Progenitor cell of endocrine pancreas (in vitro differentiated cells): ENCODE data around the gene CRABP2. TPM values are rescaled to one million over a fixed set of nuclear protein-coding genes. Genes with fewer than 3 reads are reported as not detected.

ENCODE experiments used
- DNase-seq: peaks from one replicate; pipeline ENCODE4 v3.0.0; 2021; ENCODE audit warnings: low spot score; ENCODE audit not compliant: unreplicated experiment
- H3K27ac Mint-ChIP-seq: 2 replicates; pipeline ENCODE4 v1.8.0; 2021; ENCODE audit warnings: mild to moderate bottlenecking, moderate library complexity, mixed read lengths
- H3K27me3 Mint-ChIP-seq: 2 replicates; pipeline ENCODE4 v1.8.0; 2021; ENCODE audit warnings: mixed read lengths
- H3K36me3 Mint-ChIP-seq: 2 replicates; pipeline ENCODE4 v1.8.0; 2022; ENCODE audit warnings: mixed read lengths; ENCODE audit not compliant: insufficient read depth
- H3K4me1 Mint-ChIP-seq: 2 replicates; pipeline ENCODE4 v1.8.0; 2021; ENCODE audit warnings: low read depth, mixed read lengths
- H3K4me3 Mint-ChIP-seq: 2 replicates; pipeline ENCODE4 v1.8.0; 2021; ENCODE audit warnings: low read depth, mild to moderate bottlenecking, moderate library complexity, mixed read lengths
- H3K9me3 Mint-ChIP-seq: 2 replicates; pipeline ENCODE4 v1.8.0; 2021; ENCODE audit warnings: low read depth, mixed read lengths
- total RNA-seq: library from RNA; stranded (reverse); gene quantifications from 2 replicates; pipeline ENCODE4 v1.2.1, GENCODE V29; 2021
- TF ChIP-seq, protein P1 (sequence below): fragments of 200-600 bp; sonication (generic); IDR thresholded peaks from one replicate; pipeline ENCODE4 v1.5.0; 2021; ENCODE audit warnings: antibody characterized with exemption, mild to moderate bottlenecking; ENCODE audit not compliant: unreplicated experiment

CRABP2 gene
- total RNA-seq, 1 donor from 2014 or later, result 70.4 TPM

DNA sequence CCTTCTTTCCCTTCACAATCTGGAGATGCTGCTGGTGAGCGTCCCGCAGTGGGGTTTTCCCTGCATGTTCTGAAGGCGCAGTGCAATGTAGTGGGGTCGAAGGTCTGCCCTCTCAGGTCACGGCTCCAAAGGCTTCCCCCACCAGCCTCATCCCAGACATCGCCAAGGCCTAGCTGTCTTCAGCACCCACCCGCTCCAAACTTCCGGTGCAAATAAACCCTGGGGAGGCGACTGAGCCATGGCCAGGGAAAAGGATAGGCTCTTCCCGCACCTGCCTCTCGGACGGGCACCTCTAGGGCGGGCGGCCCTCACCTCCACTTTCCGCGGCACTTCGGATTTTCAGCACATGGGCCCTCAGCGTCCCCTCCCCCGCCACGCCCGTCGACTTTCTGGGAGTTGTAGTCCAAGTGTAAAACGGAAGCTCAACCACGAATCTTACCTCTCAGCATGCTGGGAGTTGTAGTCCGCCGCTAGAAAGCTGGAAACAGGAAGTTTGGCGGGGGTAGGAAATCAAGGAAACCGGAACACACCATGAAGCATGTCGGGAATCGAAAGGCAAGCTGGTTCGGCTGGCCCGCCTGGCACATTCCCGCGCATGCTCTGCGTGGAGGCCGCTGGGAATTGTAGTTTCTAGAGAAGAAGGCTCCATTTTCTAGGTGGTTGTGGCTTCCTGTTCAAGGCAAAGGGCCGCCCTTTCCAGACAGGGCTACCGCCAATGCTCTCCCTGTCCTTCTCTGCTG, 35.5 kb upstream of the CRABP2 start, which contains the start of gene MRPL24:
Gene MRPL24, minus strand, starts transcription at position 348 of the 740 bp plus-strand sequence. CDS start 2,384 bp downstream, outside the sequence.
- peaks cover 13% of the 10 kb centered on the region for H3K36me3 Mint-ChIP-seq
- H3K4me1 Mint-ChIP-seq, result peaks cover 20% of the 10 kb centered on the region
- H3K27ac Mint-ChIP-seq, result peak within 1 kb of the TSS; percentile 98
- H3K9me3 Mint-ChIP-seq, result no peaks in the 10 kb centered on the region
- peak within 1 kb of the TSS; percentile 97 for H3K4me3 Mint-ChIP-seq
- H3K27me3 Mint-ChIP-seq, result no peaks in the 10 kb centered on the region
- TF ChIP-seq, protein P1, sequence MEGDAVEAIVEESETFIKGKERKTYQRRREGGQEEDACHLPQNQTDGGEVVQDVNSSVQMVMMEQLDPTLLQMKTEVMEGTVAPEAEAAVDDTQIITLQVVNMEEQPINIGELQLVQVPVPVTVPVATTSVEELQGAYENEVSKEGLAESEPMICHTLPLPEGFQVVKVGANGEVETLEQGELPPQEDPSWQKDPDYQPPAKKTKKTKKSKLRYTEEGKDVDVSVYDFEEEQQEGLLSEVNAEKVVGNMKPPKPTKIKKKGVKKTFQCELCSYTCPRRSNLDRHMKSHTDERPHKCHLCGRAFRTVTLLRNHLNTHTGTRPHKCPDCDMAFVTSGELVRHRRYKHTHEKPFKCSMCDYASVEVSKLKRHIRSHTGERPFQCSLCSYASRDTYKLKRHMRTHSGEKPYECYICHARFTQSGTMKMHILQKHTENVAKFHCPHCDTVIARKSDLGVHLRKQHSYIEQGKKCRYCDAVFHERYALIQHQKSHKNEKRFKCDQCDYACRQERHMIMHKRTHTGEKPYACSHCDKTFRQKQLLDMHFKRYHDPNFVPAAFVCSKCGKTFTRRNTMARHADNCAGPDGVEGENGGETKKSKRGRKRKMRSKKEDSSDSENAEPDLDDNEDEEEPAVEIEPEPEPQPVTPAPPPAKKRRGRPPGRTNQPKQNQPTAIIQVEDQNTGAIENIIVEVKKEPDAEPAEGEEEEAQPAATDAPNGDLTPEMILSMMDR, result no peak
- DNase-seq, result peak; percentile 90

GRCh38 chr1:156740237-156740740, 34.9 kb upstream of the CRABP2 start:
- peak overlapping the region; percentile 98 for H3K27ac Mint-ChIP-seq
- DNase-seq, result no peak
- peaks cover 11% of the 10 kb centered on the region for H3K36me3 Mint-ChIP-seq
- H3K27me3 Mint-ChIP-seq, result no peaks in the 10 kb centered on the region
- H3K9me3 Mint-ChIP-seq, result no peaks in the 10 kb centered on the region
- H3K4me1 Mint-ChIP-seq, result peaks cover 15% of the 10 kb centered on the region
- TF ChIP-seq, protein P1, result no peak
- H3K4me3 Mint-ChIP-seq, result peak overlapping the region; percentile 97

DNA sequence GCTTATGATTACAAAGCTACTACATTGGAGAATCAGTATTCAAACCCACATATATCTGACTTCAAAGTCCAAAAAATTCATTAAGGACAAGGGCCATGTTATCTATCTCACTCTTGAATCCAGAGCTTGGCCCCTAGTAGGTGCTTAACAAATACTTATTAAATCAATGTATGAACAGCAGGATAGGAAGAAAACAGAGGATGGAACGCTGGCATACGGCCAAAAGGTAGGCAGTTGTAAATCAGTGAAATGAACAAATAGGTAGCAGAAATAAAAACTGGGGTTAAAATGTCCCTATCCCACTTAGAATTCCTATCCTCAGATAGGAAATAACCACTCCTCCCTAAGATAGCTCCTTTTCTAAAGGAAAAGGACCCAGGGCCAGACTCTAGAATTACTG, 33.5 kb upstream of the CRABP2 start:
- Mint-ChIP-seq H3K9me3 (no peaks in the 10 kb centered on the region), H3K4me1 (peaks cover 14% of the 10 kb centered on the region), H3K27me3 (no peaks in the 10 kb centered on the region), H3K36me3 (peaks cover 9% of the 10 kb centered on the region), H3K27ac (no peak overlapping the region), H3K4me3 (peak overlapping the region; percentile 28)
- TF ChIP-seq, protein P1, result no peak
- no peak for DNase-seq

DNA sequence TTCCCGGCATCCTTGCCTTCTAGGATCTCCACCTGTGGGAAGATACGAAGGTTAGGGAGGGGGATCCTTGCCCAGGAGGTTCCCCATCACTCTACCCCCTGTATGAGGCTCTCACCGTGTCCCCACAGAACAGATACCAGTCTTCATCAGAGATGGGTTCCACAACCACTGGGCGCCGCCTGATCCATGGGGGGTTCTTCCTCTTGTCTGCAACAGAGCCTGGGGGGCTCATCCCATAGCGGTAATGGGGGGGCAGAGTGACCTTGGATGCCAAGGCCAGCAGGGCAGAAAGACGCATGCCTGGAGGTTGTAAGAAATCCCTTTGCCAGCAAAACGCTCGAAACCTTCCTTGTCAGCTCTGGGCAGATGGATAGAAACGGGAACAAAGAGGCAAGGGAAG, 33.0 kb upstream of the CRABP2 start:
- H3K36me3 Mint-ChIP-seq, result peaks cover 7% of the 10 kb centered on the region
- H3K4me3 Mint-ChIP-seq, result no peak overlapping the region
- TF ChIP-seq, protein P1, result no peak
- no peaks in the 10 kb centered on the region for H3K9me3 Mint-ChIP-seq
- no peaks in the 10 kb centered on the region for H3K27me3 Mint-ChIP-seq
- no peak overlapping the region for H3K27ac Mint-ChIP-seq
- peaks cover 14% of the 10 kb centered on the region for H3K4me1 Mint-ChIP-seq
- DNase-seq, result no peak

DNA sequence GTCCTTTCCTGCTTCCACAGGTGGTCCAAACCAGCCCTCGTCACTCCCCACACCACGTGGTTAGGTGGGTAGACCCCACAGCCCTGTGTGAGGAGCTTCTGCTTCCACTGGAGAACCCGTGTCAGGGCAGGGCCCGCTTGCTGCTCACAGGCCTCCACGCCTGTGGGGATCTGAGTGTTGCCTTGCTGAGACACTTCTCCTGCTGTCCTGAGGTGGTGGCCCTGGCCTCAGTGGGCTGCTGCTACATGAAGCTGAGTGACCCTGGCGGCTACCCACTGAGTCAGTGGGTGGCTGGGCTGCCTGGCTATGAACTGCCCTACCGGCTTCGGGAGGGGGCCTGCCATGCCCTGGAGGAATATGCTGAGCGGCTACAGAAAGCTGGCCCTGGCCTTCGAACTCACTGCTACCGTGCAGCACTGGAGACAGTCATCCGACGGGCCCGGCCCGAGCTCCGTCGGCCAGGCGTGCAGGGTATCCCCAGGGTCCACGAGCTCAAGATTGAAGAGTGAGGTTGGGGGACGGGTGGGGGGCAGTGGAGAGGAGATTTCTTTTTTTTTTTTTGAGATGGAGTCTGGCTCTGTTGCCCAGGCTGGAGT, 28.7 kb upstream of the CRABP2 start:
- no peak for DNase-seq
- Mint-ChIP-seq H3K27me3 (no peaks in the 10 kb centered on the region), H3K4me3 (no peak overlapping the region), H3K27ac (no peak overlapping the region), H3K9me3 (no peaks in the 10 kb centered on the region), H3K4me1 (peaks cover 7% of the 10 kb centered on the region), H3K36me3 (peaks cover 5% of the 10 kb centered on the region)
- TF ChIP-seq, protein P1, result no peak
